NCI-H226 (cell line): ENCODE results near the gene PTGES2.
A peak's percentile ranks its signal among the peaks of the same experiment; 100 is the strongest.
"Not testable (repeated sequence)": the region's sequence is repeated elsewhere in the genome, so short reads cannot be mapped to it uniquely, and the experiment has no call there.

Experiments
- DNase-seq: peaks from one replicate; pipeline ENCODE4 v3.0.0-alpha.2; 2015

PTGES2 gene

DNA sequence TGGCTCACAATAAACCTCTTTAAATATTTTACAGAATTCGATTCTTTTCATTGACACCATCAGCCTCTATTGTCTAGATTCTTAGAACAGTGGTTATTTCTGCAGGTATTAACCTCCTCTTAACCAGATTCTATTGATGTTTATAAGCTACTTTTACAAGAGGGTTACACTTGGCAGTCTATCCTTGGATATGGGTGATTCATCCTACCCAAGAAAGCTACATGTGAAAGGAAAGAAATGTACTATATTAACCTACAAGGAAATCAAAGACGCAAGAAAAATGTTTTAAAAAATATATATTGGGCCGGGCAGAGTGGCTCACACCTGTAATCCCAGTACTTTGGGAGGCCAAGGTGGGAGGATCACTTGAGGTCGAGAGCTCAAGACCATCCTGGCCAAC, 42.8 kb downstream of the PTGES2 start:
- DNase-seq: no peak

- no peak for DNase-seq
These were observed 45.4 kb downstream of the PTGES2 start for GRCh38 chr9:128082151-128082550.

GRCh38 chr9:128081056-128081455, 46.5 kb downstream of the PTGES2 start:
- DNase-seq: no peak

GRCh38 chr9:128080206-128080605, 47.3 kb downstream of the PTGES2 start:
- DNase-seq: no peak

DNA sequence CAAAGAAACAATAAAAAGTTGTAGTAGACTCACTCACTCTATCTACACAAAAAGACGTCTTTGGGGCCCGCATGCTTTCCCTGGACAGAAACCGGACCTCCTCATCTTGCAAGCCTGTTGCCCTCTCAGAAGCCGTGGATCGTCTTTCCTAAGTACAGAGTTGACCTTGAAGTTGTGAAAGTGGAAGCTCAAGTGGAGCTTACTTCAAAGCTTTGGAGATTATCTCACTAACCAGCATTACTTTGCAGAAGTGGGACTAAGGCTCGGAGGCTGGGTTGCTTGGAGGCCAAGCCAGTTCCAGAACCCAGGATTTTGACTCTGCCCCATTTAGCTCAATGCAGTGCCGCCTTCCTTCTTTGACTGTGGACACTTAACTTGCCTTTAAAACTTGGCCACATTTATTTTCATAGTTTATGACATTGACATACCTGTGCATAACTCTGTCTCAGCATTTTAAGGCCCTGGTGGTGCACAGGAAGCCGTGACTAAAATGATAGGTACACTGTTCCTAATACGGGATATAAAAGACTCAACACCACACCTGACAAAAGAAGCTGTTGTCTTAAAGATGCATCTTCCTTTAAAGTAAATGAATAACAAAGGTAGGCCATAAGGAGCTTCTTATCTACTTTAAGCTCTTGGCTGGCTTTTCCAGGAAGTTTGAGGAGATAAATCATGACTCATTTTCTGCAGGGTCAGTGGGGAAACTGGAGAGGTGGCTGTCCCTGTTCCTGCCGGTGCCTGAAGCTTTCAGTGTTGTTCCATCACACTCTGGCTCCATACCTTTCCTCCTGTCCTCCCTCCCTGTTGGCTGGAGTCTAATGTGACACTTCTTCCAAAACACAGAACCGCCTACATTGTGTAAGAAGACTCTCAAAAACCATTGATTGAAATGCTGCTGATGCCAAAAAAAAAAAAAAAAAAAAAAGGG, 48.8 kb downstream of the PTGES2 start:
- DNase-seq: peak; percentile 63

DNA sequence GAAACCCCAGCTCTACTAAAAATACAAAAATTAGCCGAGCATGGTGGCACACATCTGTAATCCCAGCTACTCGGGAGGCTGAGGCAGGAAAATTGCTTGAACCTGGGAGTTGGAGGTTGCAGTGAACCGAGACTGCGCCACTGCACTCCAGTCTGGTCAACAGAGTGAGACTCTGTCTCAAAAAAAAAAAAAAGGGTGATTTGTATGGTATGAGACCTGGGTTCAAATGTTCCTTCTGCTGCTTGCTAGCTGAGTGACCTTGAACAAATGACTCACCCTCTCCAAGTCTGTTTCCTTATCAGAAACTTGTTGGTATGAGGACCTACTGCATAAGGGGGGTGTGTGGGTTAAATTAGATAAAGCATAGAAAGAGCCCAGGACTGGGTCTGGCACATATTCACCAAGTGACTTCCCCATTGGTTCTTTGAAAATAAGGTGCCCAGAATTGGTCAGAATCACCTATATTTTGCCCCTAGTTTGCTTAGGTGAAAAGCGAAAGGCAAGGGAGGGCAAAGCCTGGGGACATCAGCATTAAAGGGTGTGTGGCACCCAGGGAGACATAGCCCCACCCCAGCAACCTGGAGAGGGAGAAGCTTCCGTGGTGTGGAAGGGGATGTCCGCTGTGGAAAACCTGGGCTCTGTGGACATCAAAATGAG, 49.6 kb downstream of the PTGES2 start:
- DNase-seq: no peak

DNA sequence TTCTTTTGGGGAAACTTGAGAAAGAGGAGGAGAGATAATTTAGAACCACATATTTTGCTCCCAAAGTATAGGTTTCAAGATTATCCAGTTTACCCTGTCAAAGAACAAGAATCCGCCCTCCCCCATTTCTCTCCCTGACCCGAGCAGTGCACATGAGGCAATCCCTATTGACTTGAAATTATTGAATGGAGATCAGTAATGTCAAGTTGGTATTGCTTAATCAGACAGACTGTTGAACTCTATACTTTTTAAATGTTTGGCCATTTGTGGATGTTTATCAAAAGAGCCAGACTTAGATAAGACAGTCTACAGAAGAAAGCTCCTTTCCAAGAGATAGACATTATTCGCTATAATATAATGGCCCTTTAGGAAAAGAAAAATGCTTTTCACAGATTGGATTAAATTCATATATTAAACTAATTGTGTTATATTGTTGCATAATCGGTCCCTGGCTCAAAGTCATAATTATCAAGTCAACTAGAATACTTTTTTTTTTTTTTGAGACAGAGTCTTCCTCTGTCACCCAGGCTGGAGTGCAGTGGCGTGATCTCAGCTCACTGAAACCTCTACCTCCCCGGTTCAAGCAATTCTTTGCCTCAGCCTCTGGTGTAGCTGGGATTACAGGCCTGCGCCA, 54.2 kb downstream of the PTGES2 start:
- no peak for DNase-seq

GRCh38 chr9:128072144-128073021, 55.1 kb downstream of the PTGES2 start:
- DNase-seq: no peak

GRCh38 chr9:128071475-128071874, 56.1 kb downstream of the PTGES2 start:
- DNase-seq: not testable (repeated sequence)

DNA sequence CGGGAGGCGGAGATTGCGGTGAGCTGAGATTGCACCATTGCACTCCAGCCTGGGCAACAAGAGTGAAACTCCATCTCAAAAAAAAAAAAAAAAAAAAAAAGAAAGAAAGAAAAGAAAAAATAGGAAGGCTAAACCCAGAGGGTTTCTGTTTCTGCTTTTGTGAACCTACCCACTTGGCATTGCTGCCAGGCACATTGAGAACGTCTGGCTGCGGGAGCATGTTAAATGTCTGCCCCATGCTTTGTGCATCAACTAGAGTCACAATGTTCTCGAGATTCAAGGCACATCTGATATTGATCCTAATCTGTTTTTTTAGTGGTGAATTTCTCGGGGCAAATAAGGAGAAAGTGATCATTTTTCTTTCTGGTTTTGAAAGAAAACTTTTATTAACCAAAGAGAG, 56.7 kb downstream of the PTGES2 start:
- DNase-seq: no peak
